ENCODE data around the gene C15orf40. TPM values are rescaled to one million over a fixed set of nuclear protein-coding genes. Genes with fewer than 3 reads are reported as not detected.
A peak's percentile ranks its signal among the peaks of the same experiment; 100 is the strongest.

Gene C15orf40
- total and polyA plus RNA-seq, 9 of the 15 experiments (the other 6 are each of a cell fraction or from before 2014, with no cell fraction given): 15.9 to 52.0 (median 27.0) TPM

DNA sequence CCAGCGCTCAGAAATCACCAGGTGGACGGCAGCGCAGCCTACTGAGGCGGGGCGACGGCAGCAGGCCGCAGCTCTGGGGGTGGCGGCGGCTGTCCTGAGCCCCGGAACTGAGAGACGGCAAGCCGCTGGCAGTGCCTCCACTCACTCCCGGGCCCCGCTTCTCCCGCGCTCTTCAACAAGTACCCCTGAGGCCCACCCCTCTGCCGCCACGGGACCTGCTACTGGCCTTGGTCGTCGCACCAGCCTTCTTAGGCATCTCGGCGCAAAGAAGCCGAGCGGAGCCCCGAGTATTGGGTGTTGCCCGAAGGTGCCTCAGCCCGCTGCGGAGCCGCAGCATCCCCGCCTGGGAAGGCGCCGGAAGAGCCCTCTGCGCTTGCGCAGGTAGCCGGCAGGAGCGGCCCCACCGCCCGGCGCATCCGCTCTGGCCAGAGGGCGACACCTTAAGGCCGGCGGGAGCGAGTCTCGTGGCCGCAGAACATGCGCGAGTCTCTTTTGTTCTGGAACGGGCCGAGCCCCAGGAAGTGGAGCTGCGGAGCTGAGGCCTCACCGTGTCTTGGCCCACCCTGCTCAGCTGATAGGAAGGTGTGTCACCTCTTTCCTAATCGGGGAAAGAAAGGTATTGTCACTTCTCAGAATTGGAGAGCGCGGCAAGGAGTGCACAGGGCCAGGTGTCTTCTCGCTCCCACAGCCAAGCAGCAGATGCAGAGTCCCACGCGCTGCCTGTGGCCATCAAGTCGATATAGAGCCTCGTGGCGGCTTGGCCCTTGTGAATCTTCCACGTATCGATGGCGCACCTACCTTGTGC is at the start of gene C15orf40 (continued):
- TF ChIP-seq ZNF407 (IDR thresholded peaks at IDR 0.05; ENCODE audit: low read depth): no peak
- no peak for TF ChIP-seq FOXJ3 (CRISPR knock-in tag; IDR thresholded peaks at IDR 0.05)
- 0 out of 2 replicates have a peak, but pooled peaks have one; percentile 28 for TF ChIP-seq FOSL1 (tag; conservative IDR thresholded peaks at IDR 0.05)
- peak; percentile 64 for TF ChIP-seq GMEB1 (CRISPR knock-in tag; IDR thresholded peaks at IDR 0.05)
- no peak for TF ChIP-seq ZNF253 (CRISPR knock-in tag; conservative IDR thresholded peaks at IDR 0.05)
- TF ChIP-seq ZNF184 (CRISPR knock-in tag; IDR thresholded peaks at IDR 0.05): no peak
- peak; percentile 5; the same call in 1 of the 2 replicates for TF ChIP-seq BCOR (IDR thresholded peaks at IDR 0.05)
- TF ChIP-seq, protein P1, sequence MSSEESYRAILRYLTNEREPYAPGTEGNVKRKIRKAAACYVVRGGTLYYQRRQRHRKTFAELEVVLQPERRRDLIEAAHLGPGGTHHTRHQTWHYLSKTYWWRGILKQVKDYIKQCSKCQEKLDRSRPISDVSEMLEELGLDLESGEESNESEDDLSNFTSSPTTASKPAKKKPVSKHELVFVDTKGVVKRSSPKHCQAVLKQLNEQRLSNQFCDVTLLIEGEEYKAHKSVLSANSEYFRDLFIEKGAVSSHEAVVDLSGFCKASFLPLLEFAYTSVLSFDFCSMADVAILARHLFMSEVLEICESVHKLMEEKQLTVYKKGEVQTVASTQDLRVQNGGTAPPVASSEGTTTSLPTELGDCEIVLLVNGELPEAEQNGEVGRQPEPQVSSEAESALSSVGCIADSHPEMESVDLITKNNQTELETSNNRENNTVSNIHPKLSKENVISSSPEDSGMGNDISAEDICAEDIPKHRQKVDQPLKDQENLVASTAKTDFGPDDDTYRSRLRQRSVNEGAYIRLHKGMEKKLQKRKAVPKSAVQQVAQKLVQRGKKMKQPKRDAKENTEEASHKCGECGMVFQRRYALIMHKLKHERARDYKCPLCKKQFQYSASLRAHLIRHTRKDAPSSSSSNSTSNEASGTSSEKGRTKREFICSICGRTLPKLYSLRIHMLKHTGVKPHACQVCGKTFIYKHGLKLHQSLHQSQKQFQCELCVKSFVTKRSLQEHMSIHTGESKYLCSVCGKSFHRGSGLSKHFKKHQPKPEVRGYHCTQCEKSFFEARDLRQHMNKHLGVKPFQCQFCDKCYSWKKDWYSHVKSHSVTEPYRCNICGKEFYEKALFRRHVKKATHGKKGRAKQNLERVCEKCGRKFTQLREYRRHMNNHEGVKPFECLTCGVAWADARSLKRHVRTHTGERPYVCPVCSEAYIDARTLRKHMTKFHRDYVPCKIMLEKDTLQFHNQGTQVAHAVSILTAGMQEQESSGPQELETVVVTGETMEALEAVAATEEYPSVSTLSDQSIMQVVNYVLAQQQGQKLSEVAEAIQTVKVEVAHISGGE (CRISPR knock-in tag; IDR thresholded peaks at IDR 0.05): peak in 1 of 3 experiments; percentile 71; a peak in 2 of 6 replicates
- TF ChIP-seq XRCC5 (IDR thresholded peaks at IDR 0.05; ENCODE audit: low read depth, low read length): peak; percentile 59; the same call in 1 of the 2 replicates
- TF ChIP-seq MTA3 (IDR thresholded peaks at IDR 0.05; ENCODE audit: borderline replicate concordance): peak; percentile 77
- TF ChIP-seq HNRNPK (IDR thresholded peaks at IDR 0.05; ENCODE audit: low read depth, low read length, poor library complexity, severe bottlenecking): no peak
- no peak for TF ChIP-seq TSC22D4 (tag; IDR thresholded peaks at IDR 0.05)

Data from K562 (cell line).